Epithelial cell of esophagus (primary cell): ENCODE results near the gene CATSPERD.
"Not testable (repeated sequence)": the region's sequence is repeated elsewhere in the genome, so short reads cannot be mapped to it uniquely, and the experiment has no call there.

Experiments used
- DNase-seq: peaks from one replicate; pipeline ENCODE4 v3.0.0; 2010; ENCODE audit warnings: low read depth
- H3K4me3 ChIP-seq: 2 replicates; pipeline ENCODE4 v1.5.1; 2011; ENCODE audit warnings: mild to moderate bottlenecking, low read length, control low read depth
- CTCF ChIP-seq: IDR thresholded peaks from 2 replicates; pipeline ENCODE4 v1.5.1; 2011; ENCODE audit warnings: low read depth, mild to moderate bottlenecking, low read length, control low read depth, inconsistent platforms; ENCODE audit not compliant: insufficient read depth; ENCODE audit errors: missing control alignments

CATSPERD gene

GRCh38 chr19:5727453-5728050 is 7.1 kb downstream of the CATSPERD start:
- DNase-seq: no peak
- no peak for TF ChIP-seq CTCF
- H3K4me3 ChIP-seq: no peak overlapping the region

- not testable (repeated sequence) for DNase-seq, H3K4me3 ChIP-seq
These were observed 12.7 kb downstream of the CATSPERD start for GRCh38 chr19:5733172-5733571.

- no peak overlapping the region for H3K4me3 ChIP-seq
- peak; percentile 74 for DNase-seq
- no peak for TF ChIP-seq CTCF
These were observed 18.0 kb downstream of the CATSPERD start for GRCh38 chr19:5738423-5738822.

GRCh38 chr19:5742051-5742450 is 21.6 kb downstream of the CATSPERD start:
- no peak overlapping the region for H3K4me3 ChIP-seq

GRCh38 chr19:5743630-5744029 is 23.2 kb downstream of the CATSPERD start:
- DNase-seq: no peak
- H3K4me3 ChIP-seq: no peak overlapping the region
- TF ChIP-seq CTCF: no peak

More at GRCh38 chr19:5742051-5742450, 21.6 kb downstream of the CATSPERD start:
- TF ChIP-seq CTCF: no peak
- no peak for DNase-seq

GRCh38 chr19:5744999-5745398 is 24.6 kb downstream of the CATSPERD start:
- not testable (repeated sequence) for H3K4me3 ChIP-seq, DNase-seq

GRCh38 chr19:5748920-5749319 is 28.5 kb downstream of the CATSPERD start:
- not testable (repeated sequence) for DNase-seq, H3K4me3 ChIP-seq

- no peak for DNase-seq
- TF ChIP-seq CTCF: no peak
- no peak overlapping the region for H3K4me3 ChIP-seq
These were observed 29.1 kb downstream of the CATSPERD start for GRCh38 chr19:5749505-5749904.

GRCh38 chr19:5751709-5752108 is 31.3 kb downstream of the CATSPERD start:
- no peak overlapping the region for H3K4me3 ChIP-seq
- no peak for DNase-seq
- TF ChIP-seq CTCF: no peak
